ENCODE measurements around the gene GNPTAB. TPM values are rescaled to one million over a fixed set of nuclear protein-coding genes. Genes with fewer than 3 reads are reported as not detected.

Gene GNPTAB
- total and polyA plus RNA-seq, 2 of the 13 experiments (the other 11 are each of a cell fraction or from before 2014, with no cell fraction given) = 13.6 to 19.4 TPM

- TF ChIP-seq ZBTB2 (CRISPR knock-in tag; IDR thresholded peaks at IDR 0.05; ENCODE audit: low read depth) (0 out of 2 replicates have a peak, but pooled peaks have one; percentile 43), HNRNPL (IDR thresholded peaks at IDR 0.05; ENCODE audit: low read depth, low read length) (no peak), STAT6 (CRISPR knock-in tag; IDR thresholded peaks at IDR 0.05; ENCODE audit: borderline replicate concordance) (no peak), ZNF3 (CRISPR knock-in tag; IDR thresholded peaks at IDR 0.05) (peak; percentile 60), ZNF276 (CRISPR knock-in tag; IDR thresholded peaks at IDR 0.05; ENCODE audit: low read depth) (0 out of 2 replicates have a peak, but pooled peaks have one; percentile 24), ZNF749 (CRISPR knock-in tag; IDR thresholded peaks at IDR 0.05; ENCODE audit: borderline replicate concordance) (0 out of 2 replicates have a peak, but pooled peaks have one; percentile 25), ATF7-NPFF (CRISPR knock-in tag; IDR thresholded peaks at IDR 0.05; ENCODE audit: low read depth) (0 out of 2 replicates have a peak, but pooled peaks have one; percentile 13), RAD21 (CRISPR knock-in tag; IDR thresholded peaks at IDR 0.05) (0 out of 2 replicates have a peak, but pooled peaks have one; percentile 5), ZNF17 (CRISPR knock-in tag; IDR thresholded peaks at IDR 0.05) (no peak), PBX2 (CRISPR knock-in tag; IDR thresholded peaks at IDR 0.05) (peak; percentile 66), SAP130 (CRISPR knock-in tag; IDR thresholded peaks at IDR 0.05; ENCODE audit: low read depth) (peak; percentile 96), ZNF362 (CRISPR knock-in tag; IDR thresholded peaks at IDR 0.05; ENCODE audit: borderline replicate concordance) (0 out of 2 replicates have a peak, but pooled peaks have one; percentile 31), ZNF292 (CRISPR knock-in tag; IDR thresholded peaks at IDR 0.05; ENCODE audit: borderline replicate concordance, low read depth) (peak; percentile 87), ZBTB33 (CRISPR knock-in tag; IDR thresholded peaks at IDR 0.05) (no peak; the same call in 1 of the 2 replicates), ZNF136 (CRISPR knock-in tag; IDR thresholded peaks at IDR 0.05; ENCODE audit: low read depth) (no peak), NFE2L1 (CRISPR knock-in tag; IDR thresholded peaks at IDR 0.05; ENCODE audit: borderline replicate concordance) (no peak)
These were observed 134.2 kb downstream of the GNPTAB start (continued) for GRCh38 chr12:101696251-101697196.
